ENCODE data around the gene TRAM2. TPM values are rescaled to one million over a fixed set of nuclear protein-coding genes. Genes with fewer than 3 reads are reported as not detected.

The TRAM2 gene
- total RNA-seq, 1 experiment from 2014 or later = 28.4 TPM

DNA sequence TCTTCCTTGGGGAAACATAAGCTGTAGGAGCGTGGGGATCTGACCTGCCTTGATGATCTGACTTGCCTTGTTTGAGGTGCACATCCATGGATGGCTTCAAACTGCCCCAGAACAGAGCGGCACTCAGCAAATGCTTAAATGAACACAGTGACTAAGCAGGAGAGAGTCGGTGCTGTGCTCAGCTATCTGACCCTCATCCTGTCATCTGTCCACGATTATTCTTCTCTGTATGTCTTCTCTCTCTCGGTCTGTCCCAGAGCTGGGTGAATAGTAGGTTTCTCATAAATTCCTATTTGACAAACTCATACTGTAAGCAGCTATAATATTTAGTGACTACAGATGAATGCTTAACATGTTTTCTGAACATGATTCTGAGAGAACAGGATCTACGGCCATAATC, 37.3 kb downstream of the TRAM2 start:
- peak overlapping the region; percentile 5; the same call in 1 of the 2 replicates for H3K27ac ChIP-seq
- no peaks in the 10 kb centered on the region for H3K9me3 ChIP-seq (replicated peaks)
- peaks cover 7% of the 10 kb centered on the region for H3K36me3 ChIP-seq
- DNase-seq = no peak
- no peak overlapping the region for H3K4me3 ChIP-seq
- peaks cover 64% of the 10 kb centered on the region for H3K4me1 ChIP-seq
- H3K27me3 ChIP-seq = no peaks in the 10 kb centered on the region

DNA sequence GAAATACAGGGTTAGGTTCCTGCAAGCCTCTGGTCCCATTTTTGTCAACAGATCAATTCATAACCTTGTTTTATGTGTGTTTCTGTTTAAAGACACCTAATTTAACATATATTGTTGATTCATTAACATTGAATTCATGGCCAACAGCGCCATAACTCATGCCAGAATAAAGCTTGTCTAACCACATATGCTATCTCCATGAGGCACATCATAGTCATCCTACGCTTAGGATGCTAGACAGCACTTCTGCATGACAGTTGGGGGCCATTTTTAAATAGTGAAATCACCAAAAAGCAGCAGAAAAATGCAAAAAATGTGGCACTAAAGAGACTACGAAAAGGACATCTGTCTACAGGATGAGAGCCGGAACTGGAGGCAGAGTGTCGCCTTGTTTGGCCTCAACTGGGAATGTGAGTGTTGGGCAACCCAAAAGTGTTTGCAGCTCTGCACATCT, 37.9 kb downstream of the TRAM2 start:
- DNase-seq = no peak
- H3K27ac ChIP-seq = peak overlapping the region; percentile 46
- H3K9me3 ChIP-seq (replicated peaks) = no peaks in the 10 kb centered on the region
- no peaks in the 10 kb centered on the region for H3K27me3 ChIP-seq
- peaks cover 57% of the 10 kb centered on the region for H3K4me1 ChIP-seq
- peaks cover 6% of the 10 kb centered on the region for H3K36me3 ChIP-seq
- no peak overlapping the region for H3K4me3 ChIP-seq

DNA sequence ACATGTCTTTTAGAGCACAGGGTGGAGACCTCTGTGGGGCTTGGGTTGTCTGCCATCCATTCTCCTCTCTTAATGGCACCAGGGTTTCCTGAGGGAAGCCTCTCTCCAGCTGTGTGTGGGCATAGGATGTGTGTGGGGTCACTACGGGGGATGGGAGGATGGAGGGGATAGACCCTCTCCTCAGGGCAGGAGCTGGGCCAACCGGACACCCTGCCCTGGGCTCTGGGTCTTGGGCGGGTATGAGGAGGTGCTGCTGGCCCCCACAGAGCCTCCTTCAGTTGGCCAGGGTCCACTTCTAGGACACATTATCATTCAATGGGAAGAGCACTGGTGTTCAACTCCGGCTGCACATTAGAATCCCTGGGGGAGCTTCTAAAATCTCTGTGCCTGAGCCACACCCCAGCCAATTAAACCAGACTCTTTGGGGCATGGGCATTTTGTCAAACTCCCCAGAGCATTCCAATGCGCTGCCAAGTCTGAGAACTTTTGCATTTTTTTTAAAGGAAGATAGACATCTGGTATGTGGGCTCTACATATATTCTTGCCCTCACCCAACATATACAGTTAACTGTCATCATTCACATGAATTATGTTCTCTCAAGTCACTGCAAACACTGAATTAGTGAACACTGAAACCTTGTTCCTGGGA, 38.5 kb downstream of the TRAM2 start:
- H3K27me3 ChIP-seq = no peaks in the 10 kb centered on the region
- H3K27ac ChIP-seq = peak overlapping the region; percentile 46
- H3K36me3 ChIP-seq = peaks cover 9% of the 10 kb centered on the region
- no peak overlapping the region for H3K4me3 ChIP-seq
- H3K4me1 ChIP-seq = peaks cover 51% of the 10 kb centered on the region
- DNase-seq = no peak
- no peaks in the 10 kb centered on the region for H3K9me3 ChIP-seq (replicated peaks)

- no peak overlapping the region for H3K4me3 ChIP-seq
- no peaks in the 10 kb centered on the region for H3K9me3 ChIP-seq (replicated peaks)
- H3K4me1 ChIP-seq = peaks cover 48% of the 10 kb centered on the region
- peaks cover 12% of the 10 kb centered on the region for H3K36me3 ChIP-seq
- peak overlapping the region; percentile 46 for H3K27ac ChIP-seq
- DNase-seq = peak; percentile 38 to 52
- H3K27me3 ChIP-seq = no peaks in the 10 kb centered on the region
Observed at GRCh38 chr6:52537001-52537753, 39.7 kb downstream of the TRAM2 start.

GRCh38 chr6:52536424-52536916, 40.4 kb downstream of the TRAM2 start:
- peaks cover 48% of the 10 kb centered on the region for H3K4me1 ChIP-seq
- no peak overlapping the region for H3K4me3 ChIP-seq
- H3K36me3 ChIP-seq = peaks cover 12% of the 10 kb centered on the region
- DNase-seq = no peak
- H3K9me3 ChIP-seq (replicated peaks) = no peaks in the 10 kb centered on the region
- no peak overlapping the region; the same call in 1 of the 2 replicates for H3K27ac ChIP-seq
- H3K27me3 ChIP-seq = no peaks in the 10 kb centered on the region

GRCh38 chr6:52535711-52536423, 41.0 kb downstream of the TRAM2 start:
- no peaks in the 10 kb centered on the region for H3K9me3 ChIP-seq (replicated peaks)
- H3K27me3 ChIP-seq = no peaks in the 10 kb centered on the region
- H3K36me3 ChIP-seq = peaks cover 12% of the 10 kb centered on the region
- H3K27ac ChIP-seq = no peak overlapping the region
- no peak overlapping the region for H3K4me3 ChIP-seq
- no peak for DNase-seq
- peaks cover 48% of the 10 kb centered on the region for H3K4me1 ChIP-seq

- Histone ChIP-seq H3K4me3 (no peak overlapping the region), H3K27me3 (no peaks in the 10 kb centered on the region), H3K4me1 (peaks cover 41% of the 10 kb centered on the region), H3K36me3 (peaks cover 12% of the 10 kb centered on the region), H3K27ac (no peak overlapping the region), H3K9me3 (replicated peaks) (no peaks in the 10 kb centered on the region)
- no peak for DNase-seq
Observed at GRCh38 chr6:52534966-52535390, 41.9 kb downstream of the TRAM2 start.

- no peak overlapping the region for H3K4me3 ChIP-seq
- H3K27ac ChIP-seq = no peak overlapping the region
- H3K27me3 ChIP-seq = no peaks in the 10 kb centered on the region
- peaks cover 35% of the 10 kb centered on the region for H3K4me1 ChIP-seq
- no peaks in the 10 kb centered on the region for H3K9me3 ChIP-seq (replicated peaks)
- DNase-seq = no peak
- peaks cover 12% of the 10 kb centered on the region for H3K36me3 ChIP-seq
Observed at GRCh38 chr6:52534363-52534762, 42.5 kb downstream of the TRAM2 start.

DNA sequence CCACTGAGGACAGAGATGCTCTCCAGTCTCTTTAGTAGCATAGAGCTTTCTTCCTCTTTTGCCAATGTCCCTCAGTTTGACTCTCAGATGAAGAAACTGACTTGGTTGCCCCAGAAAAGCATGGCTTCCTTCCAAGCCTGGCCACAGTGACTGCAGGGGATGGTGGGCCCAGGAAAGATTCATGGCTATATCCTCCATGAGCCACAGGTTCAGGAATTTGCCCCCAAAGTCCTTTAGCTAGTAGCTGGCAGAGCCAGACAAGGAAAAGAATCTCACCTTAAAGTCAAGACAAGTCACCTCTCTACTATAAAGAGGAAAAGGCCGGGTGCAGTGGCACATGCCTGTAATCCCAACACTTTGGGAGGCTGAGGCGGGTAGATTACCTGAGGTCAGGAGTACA, 43.4 kb downstream of the TRAM2 start:
- DNase-seq = no peak
- Histone ChIP-seq H3K9me3 (replicated peaks) (no peaks in the 10 kb centered on the region), H3K4me3 (no peak overlapping the region), H3K4me1 (peaks cover 26% of the 10 kb centered on the region), H3K27me3 (no peaks in the 10 kb centered on the region), H3K36me3 (peaks cover 12% of the 10 kb centered on the region), H3K27ac (no peak overlapping the region)

GRCh38 chr6:52532457-52532856, 44.4 kb downstream of the TRAM2 start:
- DNase-seq = no peak
- Histone ChIP-seq H3K36me3 (peaks cover 12% of the 10 kb centered on the region), H3K4me1 (peaks cover 16% of the 10 kb centered on the region), H3K27me3 (no peaks in the 10 kb centered on the region), H3K4me3 (no peak overlapping the region), H3K9me3 (replicated peaks) (no peaks in the 10 kb centered on the region), H3K27ac (no peak overlapping the region)

GRCh38 chr6:52531834-52532233, 45.0 kb downstream of the TRAM2 start:
- Histone ChIP-seq H3K27me3 (no peaks in the 10 kb centered on the region), H3K27ac (no peak overlapping the region), H3K4me3 (no peak overlapping the region), H3K4me1 (peaks cover 10% of the 10 kb centered on the region), H3K9me3 (replicated peaks) (no peaks in the 10 kb centered on the region), H3K36me3 (peaks cover 12% of the 10 kb centered on the region)
- no peak for DNase-seq

DNA sequence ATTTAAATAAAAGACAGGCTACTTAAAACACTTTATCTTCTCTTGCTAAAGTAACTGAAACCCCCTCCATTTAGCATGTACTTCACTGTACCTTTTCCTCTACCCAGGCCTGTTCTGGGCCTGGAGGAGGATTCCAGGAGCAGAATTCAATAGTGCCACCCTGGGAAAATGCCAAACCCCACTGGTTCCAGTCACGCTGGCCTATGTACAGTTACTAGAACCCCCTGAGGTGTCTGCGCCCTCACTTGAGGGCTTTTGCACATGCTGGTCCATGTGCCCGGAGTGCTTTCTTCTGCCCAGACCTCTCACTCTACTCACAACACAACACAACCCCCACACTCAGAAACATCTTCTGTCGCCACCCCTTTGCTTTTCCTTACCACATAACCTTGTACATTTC, 45.5 kb downstream of the TRAM2 start:
- Histone ChIP-seq H3K9me3 (replicated peaks) (no peaks in the 10 kb centered on the region), H3K27ac (no peak overlapping the region), H3K36me3 (peaks cover 12% of the 10 kb centered on the region), H3K4me3 (no peak overlapping the region), H3K4me1 (peaks cover 6% of the 10 kb centered on the region), H3K27me3 (no peaks in the 10 kb centered on the region)
- no peak for DNase-seq

GRCh38 chr6:52530351-52530750, 46.5 kb downstream of the TRAM2 start:
- Histone ChIP-seq H3K4me3 (no peak overlapping the region), H3K4me1 (peaks cover under 1% of the 10 kb centered on the region; the same call in 1 of the 2 replicates), H3K36me3 (peaks cover 12% of the 10 kb centered on the region), H3K9me3 (replicated peaks) (no peaks in the 10 kb centered on the region), H3K27me3 (no peaks in the 10 kb centered on the region), H3K27ac (no peak overlapping the region)
- no peak for DNase-seq

DNA sequence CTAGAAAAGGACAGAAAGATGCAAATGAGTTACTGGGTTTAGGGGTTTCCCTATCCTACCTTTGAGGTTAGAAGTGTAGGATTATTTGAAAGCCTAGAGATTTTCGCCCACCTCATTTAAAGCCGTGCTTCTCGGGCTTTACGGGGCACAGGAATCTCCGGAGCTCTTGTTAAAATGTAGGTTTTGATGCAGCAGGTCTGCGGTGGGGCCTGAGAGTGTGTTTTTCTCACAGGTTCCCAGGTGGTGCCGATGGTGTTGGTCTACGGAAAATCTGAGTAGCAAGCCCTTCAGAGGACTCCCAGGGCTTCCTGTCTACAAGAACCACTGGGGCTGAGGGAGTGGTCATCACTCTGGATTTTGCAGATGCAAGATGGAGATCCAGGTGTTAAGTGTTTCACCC, 47.5 kb downstream of the TRAM2 start:
- Histone ChIP-seq H3K9me3 (replicated peaks) (no peaks in the 10 kb centered on the region), H3K36me3 (peaks cover 7% of the 10 kb centered on the region), H3K4me1 (peaks cover 9% of the 10 kb centered on the region), H3K27ac (no peak overlapping the region), H3K27me3 (no peaks in the 10 kb centered on the region), H3K4me3 (no peak overlapping the region)
- DNase-seq = no peak

DNA sequence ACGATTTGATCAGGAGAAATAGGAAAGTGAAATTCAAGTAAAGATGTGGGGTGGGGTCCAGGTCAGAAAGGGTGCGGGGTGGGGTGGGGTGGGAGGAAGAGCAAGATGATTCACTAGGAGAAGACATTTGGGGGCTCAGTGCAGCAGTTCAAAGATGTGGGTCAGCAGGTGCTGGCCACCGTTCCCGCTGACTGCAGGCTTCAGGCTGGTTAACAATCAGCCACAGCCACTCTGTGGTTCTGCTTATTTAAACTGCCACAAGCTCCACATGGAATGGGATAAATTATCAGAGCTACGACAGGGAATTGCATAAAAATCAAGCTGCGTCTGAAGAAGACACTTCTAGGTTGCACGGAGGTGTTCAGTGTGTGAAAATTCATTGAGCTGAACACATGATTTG, 49.4 kb downstream of the TRAM2 start:
- Histone ChIP-seq H3K9me3 (replicated peaks) (no peaks in the 10 kb centered on the region), H3K4me3 (no peak overlapping the region), H3K27ac (no peak overlapping the region), H3K4me1 (peaks cover 25% of the 10 kb centered on the region), H3K36me3 (no peaks in the 10 kb centered on the region; the same call in 1 of the 2 replicates), H3K27me3 (no peaks in the 10 kb centered on the region)
- DNase-seq = no peak
